SK-N-SH treated with all-trans-retinoic acid at 6 μM for 48 hours (cell line): ENCODE data around the gene ARL15.

Source experiments
- ATAC-seq: fragments of 200-7000 bp; cut with Tn5 transposase; 3 replicates; pipeline ENCODE4 v1.9.1; 2020; ENCODE audit warnings: mild to moderate bottlenecking, moderate library complexity
- ARNTL ChIP-seq: fragments of 450-650 bp; formaldehyde crosslinking; IDR thresholded peaks from 2 replicates; pipeline ENCODE4 v1.5.0; 2020; ENCODE audit warnings: low read depth, mild to moderate bottlenecking, moderate library complexity, borderline replicate concordance
- BACH2 ChIP-seq: fragments of 250-450 bp; sonication (Bioruptor Pico); IDR thresholded peaks from 2 replicates; pipeline ENCODE4 v1.9.0; 2021; ENCODE audit warnings: mild to moderate bottlenecking, borderline replicate concordance
- CSDC2 ChIP-seq: fragments of 250-450 bp; sonication (Bioruptor Pico); IDR thresholded peaks from 2 replicates; pipeline ENCODE4 v1.5.0; 2020; ENCODE audit warnings: mild to moderate bottlenecking, moderate library complexity
- ESRRG ChIP-seq: fragments of 250-450 bp; sonication (Bioruptor Pico); IDR thresholded peaks from 2 replicates; pipeline ENCODE4 v1.6.1; 2021; ENCODE audit warnings: mild to moderate bottlenecking
- GLIS3 ChIP-seq: fragments of 250-450 bp; sonication (Bioruptor Pico); IDR thresholded peaks from 2 replicates; pipeline ENCODE4 v1.5.0; 2020; ENCODE audit warnings: mild to moderate bottlenecking, moderate library complexity
- ISL1 ChIP-seq: fragments of 250-450 bp; sonication (Bioruptor Pico); IDR thresholded peaks from 2 replicates; pipeline ENCODE4 v2.1.2; 2022; ENCODE audit warnings: mild to moderate bottlenecking, moderate library complexity
- OSR1 ChIP-seq: fragments of 250-450 bp; sonication (Bioruptor Pico); IDR thresholded peaks from 2 replicates; pipeline ENCODE4 v1.8.0; 2022; ENCODE audit warnings: moderate library complexity, mild to moderate bottlenecking, inconsistent platforms
- PPARA ChIP-seq: fragments of 250-450 bp; sonication (Bioruptor Pico); IDR thresholded peaks from 2 replicates; pipeline ENCODE4 v1.5.0; 2020; ENCODE audit warnings: mild to moderate bottlenecking, borderline replicate concordance
- RARB ChIP-seq: fragments of 250-450 bp; sonication (Bioruptor Pico); IDR thresholded peaks from 2 replicates; pipeline ENCODE4 v1.8.0; 2021; ENCODE audit warnings: mild to moderate bottlenecking, moderate library complexity
- TCF4 ChIP-seq: fragments of 250-450 bp; sonication (Bioruptor Pico); IDR thresholded peaks from 2 replicates; pipeline ENCODE4 v1.8.0; 2021; ENCODE audit warnings: mild to moderate bottlenecking, moderate library complexity, borderline replicate concordance
- TOX ChIP-seq: fragments of 250-450 bp; sonication (Bioruptor Pico); IDR thresholded peaks from 2 replicates; pipeline ENCODE4 v1.8.0; 2021; ENCODE audit warnings: mild to moderate bottlenecking, moderate library complexity, borderline replicate concordance
- ZC3H10 ChIP-seq: fragments of 250-450 bp; sonication (Bioruptor Pico); IDR thresholded peaks from 2 replicates; pipeline ENCODE4 v1.5.1; 2021; ENCODE audit warnings: mild to moderate bottlenecking, moderate library complexity
- ZFP3 ChIP-seq: fragments of 250-450 bp; sonication (Bioruptor Pico); IDR thresholded peaks from 2 replicates; pipeline ENCODE4 v1.5.0; 2020; ENCODE audit warnings: mild to moderate bottlenecking, moderate library complexity
- ZFP30 ChIP-seq: fragments of 450-650 bp; formaldehyde crosslinking; IDR thresholded peaks from 2 replicates; pipeline ENCODE4 v1.5.0; 2022; ENCODE audit warnings: mild to moderate bottlenecking, moderate library complexity
- ZNF565 ChIP-seq: fragments of 450-650 bp; formaldehyde crosslinking; conservative IDR thresholded peaks from 2 replicates; pipeline ENCODE4 v1.5.0; 2020; ENCODE audit warnings: low read depth, mild to moderate bottlenecking, moderate library complexity
- ZNF70 ChIP-seq: fragments of 450-650 bp; formaldehyde crosslinking; IDR thresholded peaks from 2 replicates; pipeline ENCODE4 v1.5.0; 2020; ENCODE audit warnings: mild to moderate bottlenecking, moderate library complexity
- ZNF8 ChIP-seq: fragments of 450-650 bp; formaldehyde crosslinking; IDR thresholded peaks from 2 replicates; pipeline ENCODE4 v1.5.0; 2020; ENCODE audit warnings: mild to moderate bottlenecking, moderate library complexity
- TF ChIP-seq, protein P1 (sequence below): fragments of 250-450 bp; sonication (Bioruptor Pico); IDR thresholded peaks from 2 replicates; pipeline ENCODE4 v1.5.0; 2020; ENCODE audit warnings: mild to moderate bottlenecking, moderate library complexity
- TF ChIP-seq, protein P2 (sequence below): fragments of 250-450 bp; sonication (Bioruptor Pico); IDR thresholded peaks from 2 replicates; pipeline ENCODE4 v1.5.1; 2020; ENCODE audit warnings: low read depth, mild to moderate bottlenecking, moderate library complexity
- TF ChIP-seq, protein P3 (sequence below): fragments of 250-450 bp; sonication (Bioruptor Pico); IDR thresholded peaks from 2 replicates; pipeline ENCODE4 v1.5.1; 2021; ENCODE audit warnings: mild to moderate bottlenecking, moderate library complexity
- TF ChIP-seq, protein P4 (sequence below): fragments of 250-450 bp; sonication (Bioruptor Pico); IDR thresholded peaks from 2 replicates; pipeline ENCODE4 v1.8.0; 2021; ENCODE audit warnings: low read depth, mild to moderate bottlenecking, moderate library complexity, borderline replicate concordance

The ARL15 gene

DNA sequence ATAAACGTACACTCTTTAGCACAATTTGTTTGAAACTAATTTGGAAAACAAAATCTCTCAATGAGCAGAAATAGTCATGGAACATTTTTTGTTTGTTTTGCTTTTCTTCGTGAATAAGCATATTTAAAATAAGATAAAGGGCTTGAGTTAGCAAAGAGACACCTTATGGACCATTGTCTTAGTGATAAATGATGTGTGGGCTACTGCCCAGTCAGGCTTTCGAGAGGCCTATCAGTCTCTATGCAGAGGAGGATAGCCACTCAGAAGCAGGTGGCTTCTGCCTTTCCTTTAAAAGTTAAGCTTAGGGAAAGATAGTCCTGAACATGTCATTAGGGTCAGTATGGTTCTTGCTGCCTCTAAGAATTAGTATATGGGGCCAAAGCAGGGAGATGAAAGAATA, 2.1 kb upstream of the ARL15 start:
- TF ChIP-seq ARNTL (CRISPR knock-in tag), result no peak
- no peak for TF ChIP-seq ZNF70 (CRISPR knock-in tag)
- TF ChIP-seq OSR1, result no peak
- TF ChIP-seq ZFP30, result no peak
- no peak for TF ChIP-seq CSDC2 (CRISPR knock-in tag)
- no peak for TF ChIP-seq TOX (CRISPR knock-in tag)
- TF ChIP-seq, protein P1, sequence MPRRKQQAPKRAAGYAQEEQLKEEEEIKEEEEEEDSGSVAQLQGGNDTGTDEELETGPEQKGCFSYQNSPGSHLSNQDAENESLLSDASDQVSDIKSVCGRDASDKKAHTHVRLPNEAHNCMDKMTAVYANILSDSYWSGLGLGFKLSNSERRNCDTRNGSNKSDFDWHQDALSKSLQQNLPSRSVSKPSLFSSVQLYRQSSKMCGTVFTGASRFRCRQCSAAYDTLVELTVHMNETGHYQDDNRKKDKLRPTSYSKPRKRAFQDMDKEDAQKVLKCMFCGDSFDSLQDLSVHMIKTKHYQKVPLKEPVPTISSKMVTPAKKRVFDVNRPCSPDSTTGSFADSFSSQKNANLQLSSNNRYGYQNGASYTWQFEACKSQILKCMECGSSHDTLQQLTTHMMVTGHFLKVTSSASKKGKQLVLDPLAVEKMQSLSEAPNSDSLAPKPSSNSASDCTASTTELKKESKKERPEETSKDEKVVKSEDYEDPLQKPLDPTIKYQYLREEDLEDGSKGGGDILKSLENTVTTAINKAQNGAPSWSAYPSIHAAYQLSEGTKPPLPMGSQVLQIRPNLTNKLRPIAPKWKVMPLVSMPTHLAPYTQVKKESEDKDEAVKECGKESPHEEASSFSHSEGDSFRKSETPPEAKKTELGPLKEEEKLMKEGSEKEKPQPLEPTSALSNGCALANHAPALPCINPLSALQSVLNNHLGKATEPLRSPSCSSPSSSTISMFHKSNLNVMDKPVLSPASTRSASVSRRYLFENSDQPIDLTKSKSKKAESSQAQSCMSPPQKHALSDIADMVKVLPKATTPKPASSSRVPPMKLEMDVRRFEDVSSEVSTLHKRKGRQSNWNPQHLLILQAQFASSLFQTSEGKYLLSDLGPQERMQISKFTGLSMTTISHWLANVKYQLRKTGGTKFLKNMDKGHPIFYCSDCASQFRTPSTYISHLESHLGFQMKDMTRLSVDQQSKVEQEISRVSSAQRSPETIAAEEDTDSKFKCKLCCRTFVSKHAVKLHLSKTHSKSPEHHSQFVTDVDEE, result no peak
- TF ChIP-seq ESRRG (CRISPR knock-in tag), result no peak
- TF ChIP-seq RARB (CRISPR knock-in tag), result no peak
- TF ChIP-seq ZNF8 (CRISPR knock-in tag), result no peak
- TF ChIP-seq, protein P2, sequence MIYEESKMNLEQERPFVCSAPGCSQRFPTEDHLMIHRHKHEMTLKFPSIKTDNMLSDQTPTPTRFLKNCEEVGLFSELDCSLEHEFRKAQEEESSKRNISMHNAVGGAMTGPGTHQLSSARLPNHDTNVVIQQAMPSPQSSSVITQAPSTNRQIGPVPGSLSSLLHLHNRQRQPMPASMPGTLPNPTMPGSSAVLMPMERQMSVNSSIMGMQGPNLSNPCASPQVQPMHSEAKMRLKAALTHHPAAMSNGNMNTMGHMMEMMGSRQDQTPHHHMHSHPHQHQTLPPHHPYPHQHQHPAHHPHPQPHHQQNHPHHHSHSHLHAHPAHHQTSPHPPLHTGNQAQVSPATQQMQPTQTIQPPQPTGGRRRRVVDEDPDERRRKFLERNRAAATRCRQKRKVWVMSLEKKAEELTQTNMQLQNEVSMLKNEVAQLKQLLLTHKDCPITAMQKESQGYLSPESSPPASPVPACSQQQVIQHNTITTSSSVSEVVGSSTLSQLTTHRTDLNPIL (CRISPR knock-in tag), result no peak
- no peak for TF ChIP-seq TCF4 (CRISPR knock-in tag)
- TF ChIP-seq, protein P3, sequence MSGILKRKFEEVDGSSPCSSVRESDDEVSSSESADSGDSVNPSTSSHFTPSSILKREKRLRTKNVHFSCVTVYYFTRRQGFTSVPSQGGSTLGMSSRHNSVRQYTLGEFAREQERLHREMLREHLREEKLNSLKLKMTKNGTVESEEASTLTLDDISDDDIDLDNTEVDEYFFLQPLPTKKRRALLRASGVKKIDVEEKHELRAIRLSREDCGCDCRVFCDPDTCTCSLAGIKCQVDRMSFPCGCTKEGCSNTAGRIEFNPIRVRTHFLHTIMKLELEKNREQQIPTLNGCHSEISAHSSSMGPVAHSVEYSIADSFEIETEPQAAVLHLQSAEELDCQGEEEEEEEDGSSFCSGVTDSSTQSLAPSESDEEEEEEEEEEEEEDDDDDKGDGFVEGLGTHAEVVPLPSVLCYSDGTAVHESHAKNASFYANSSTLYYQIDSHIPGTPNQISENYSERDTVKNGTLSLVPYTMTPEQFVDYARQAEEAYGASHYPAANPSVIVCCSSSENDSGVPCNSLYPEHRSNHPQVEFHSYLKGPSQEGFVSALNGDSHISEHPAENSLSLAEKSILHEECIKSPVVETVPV, result no peak
- no peak for ATAC-seq

DNA sequence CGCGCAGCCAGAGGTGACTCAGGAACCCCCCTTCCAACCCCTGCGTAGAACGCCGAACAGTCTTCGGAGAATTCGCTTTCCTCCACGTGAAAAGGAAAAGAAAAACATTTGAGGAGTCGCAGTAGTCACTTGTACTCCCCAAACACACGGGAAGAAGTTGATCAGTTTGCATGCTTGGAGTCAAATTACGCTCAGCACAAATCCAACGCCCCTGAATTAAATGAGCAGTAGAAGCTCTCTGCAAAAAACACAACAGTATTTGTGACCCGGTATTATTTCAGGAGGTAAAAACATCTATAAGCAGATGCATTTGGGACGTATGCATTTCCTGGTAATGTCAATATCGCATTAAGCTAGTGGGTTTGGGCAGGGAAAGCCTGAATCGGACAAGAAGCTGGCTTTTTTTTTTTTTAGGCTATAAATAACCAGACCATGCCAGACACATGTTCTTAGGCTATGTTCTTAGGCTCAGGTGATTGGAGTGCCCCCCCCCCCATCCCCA, 854 bp upstream of the ARL15 start:
- TF ChIP-seq TCF4 (CRISPR knock-in tag) (no peak), ZFP3 (CRISPR knock-in tag) (no peak), PPARA (CRISPR knock-in tag) (no peak), ZNF70 (CRISPR knock-in tag) (no peak), ZC3H10 (CRISPR knock-in tag) (no peak), ISL1 (CRISPR knock-in tag) (no peak), BACH2 (no peak), ESRRG (CRISPR knock-in tag) (no peak), GLIS3 (CRISPR knock-in tag) (no peak), ZNF565 (CRISPR knock-in tag) (no peak)
- TF ChIP-seq, protein P1, result no peak
- peak; percentile 23 for ATAC-seq

DNA sequence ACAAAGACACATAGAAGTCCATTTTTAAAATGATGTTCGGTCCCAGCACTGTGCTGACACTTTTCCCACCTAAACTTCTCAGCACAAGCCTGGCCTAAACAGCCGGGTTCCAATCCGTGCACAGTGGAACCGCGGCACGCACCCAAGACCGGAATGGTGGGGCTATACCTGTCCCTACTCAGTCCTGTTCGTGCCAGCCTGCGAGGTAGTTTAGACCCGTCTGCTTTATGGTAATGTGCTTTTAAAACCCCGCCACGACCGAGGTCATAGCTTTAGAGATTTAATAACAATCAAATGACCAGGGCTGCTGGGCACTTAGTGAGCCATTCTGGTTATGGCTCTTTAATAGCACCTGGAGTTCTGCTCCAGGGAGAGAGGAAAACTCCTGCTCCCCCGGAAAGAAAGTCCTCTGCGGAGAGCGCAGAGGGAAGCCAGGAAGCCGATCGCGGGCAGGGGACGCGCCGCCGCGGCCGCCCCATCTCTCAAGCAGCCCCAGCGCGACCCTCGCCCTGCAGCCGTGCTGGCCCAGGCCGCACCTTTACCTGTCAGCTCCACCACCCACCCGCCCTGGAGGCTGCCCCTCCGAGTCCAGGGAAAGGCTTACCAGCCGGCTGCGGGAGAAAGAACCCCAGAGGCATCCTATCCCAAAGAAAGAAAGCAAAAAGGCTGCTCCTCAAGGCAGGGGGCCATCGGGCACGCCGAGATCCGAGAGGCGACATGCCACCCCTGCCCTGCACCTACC, 511 bp downstream of the ARL15 start:
- ATAC-seq, result peak; percentile 54
- 0 out of 2 replicates have a peak, but pooled peaks have one; percentile 47 for TF ChIP-seq ZFP3 (CRISPR knock-in tag)
- TF ChIP-seq ARNTL (CRISPR knock-in tag), result no peak

DNA sequence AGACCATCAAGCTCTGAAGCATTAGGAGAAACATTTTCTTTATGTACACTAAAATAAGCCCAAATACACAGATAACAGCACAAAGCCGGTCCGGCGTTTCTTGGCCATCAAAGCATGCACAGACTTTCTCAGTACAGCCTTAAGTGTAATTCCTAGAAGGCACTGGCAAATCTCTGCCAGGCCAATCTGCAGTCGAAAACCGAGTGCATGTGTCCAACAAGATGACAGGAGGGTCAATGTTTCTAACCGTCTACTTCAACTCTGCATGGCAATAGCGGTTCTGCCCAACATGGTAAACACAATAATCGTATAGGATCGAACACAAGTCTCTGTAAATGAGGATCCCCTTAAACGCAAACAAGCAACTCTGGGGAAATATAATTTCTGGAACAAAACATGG, 1.1 kb downstream of the ARL15 start:
- TF ChIP-seq, protein P4, sequence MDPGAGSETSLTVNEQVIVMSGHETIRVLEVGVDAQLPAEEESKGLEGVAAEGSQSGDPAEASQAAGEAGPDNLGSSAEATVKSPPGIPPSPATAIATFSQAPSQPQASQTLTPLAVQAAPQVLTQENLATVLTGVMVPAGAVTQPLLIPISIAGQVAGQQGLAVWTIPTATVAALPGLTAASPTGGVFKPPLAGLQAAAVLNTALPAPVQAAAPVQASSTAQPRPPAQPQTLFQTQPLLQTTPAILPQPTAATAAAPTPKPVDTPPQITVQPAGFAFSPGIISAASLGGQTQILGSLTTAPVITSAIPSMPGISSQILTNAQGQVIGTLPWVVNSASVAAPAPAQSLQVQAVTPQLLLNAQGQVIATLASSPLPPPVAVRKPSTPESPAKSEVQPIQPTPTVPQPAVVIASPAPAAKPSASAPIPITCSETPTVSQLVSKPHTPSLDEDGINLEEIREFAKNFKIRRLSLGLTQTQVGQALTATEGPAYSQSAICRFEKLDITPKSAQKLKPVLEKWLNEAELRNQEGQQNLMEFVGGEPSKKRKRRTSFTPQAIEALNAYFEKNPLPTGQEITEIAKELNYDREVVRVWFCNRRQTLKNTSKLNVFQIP (CRISPR knock-in tag), result no peak
- TF ChIP-seq, protein P2 (CRISPR knock-in tag), result no peak
- TF ChIP-seq ZNF70 (CRISPR knock-in tag) (no peak), BACH2 (no peak), ESRRG (CRISPR knock-in tag) (no peak), ZNF8 (CRISPR knock-in tag) (no peak), ARNTL (CRISPR knock-in tag) (no peak), RARB (CRISPR knock-in tag) (no peak), TOX (CRISPR knock-in tag) (no peak), CSDC2 (CRISPR knock-in tag) (no peak), OSR1 (no peak)
- ATAC-seq, result peak; percentile 6; the same call in 1 of the 3 replicates
